ENCODE results near the gene GPR32. TPM values are rescaled to one million over a fixed set of nuclear protein-coding genes. Genes with fewer than 3 reads are reported as not detected.
A peak's percentile ranks its signal among the peaks of the same experiment; 100 is the strongest.

GPR32 gene
- total RNA-seq, 1 donor from 2014 or later, result not detected

GRCh38 chr19:50723735-50724521, 46.3 kb upstream of the GPR32 start:
- no peak for TF ChIP-seq CTCF (conservative IDR thresholded peaks at IDR 0.05)
- Mint-ChIP-seq H3K27ac (peak overlapping the region; percentile 76), H3K36me3 (no peaks in the 10 kb centered on the region), H3K27me3 (peaks cover 42% of the 10 kb centered on the region), H3K4me3 (peak overlapping the region; percentile 93), H3K4me1 (ENCODE audit: unreplicated experiment) (peaks cover 30% of the 10 kb centered on the region), H3K9me3 (no peaks in the 10 kb centered on the region)
- DNase-seq (ENCODE audit: extremely low spot score, unreplicated experiment), result no peak

DNA sequence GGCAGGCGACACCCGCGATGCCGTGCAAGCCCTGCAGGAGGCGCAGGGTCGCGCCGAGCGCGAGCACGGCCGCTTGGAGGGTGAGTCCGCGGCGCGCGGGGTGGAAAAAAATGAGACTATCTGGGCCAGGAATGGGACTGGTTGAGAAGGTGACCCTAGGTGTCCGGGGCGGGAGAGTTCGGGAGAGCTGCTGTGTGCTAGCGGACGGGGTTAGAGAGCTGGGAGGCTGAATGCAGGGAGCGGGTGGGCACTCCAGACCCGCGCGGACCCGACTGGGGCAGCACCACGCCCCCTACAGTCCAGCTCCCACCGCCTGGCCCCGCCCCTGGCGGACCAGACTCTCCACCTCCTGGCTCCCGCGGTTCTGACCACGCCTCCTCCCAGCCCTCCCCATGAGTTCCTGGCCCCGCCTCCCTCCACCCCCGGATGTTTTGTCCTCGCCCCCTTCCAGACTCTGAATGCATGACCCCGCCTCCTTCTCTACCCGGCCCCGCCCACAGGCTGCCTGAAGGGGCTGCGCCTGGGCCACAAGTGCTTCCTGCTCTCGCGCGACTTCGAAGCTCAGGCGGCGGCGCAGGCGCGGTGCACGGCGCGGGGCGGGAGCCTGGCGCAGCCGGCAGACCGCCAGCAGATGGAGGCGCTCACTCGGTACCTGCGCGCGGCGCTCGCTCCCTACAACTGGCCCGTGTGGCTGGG, 45.6 kb upstream of the GPR32 start:
- peak; percentile 92 for TF ChIP-seq CTCF (conservative IDR thresholded peaks at IDR 0.05)
- H3K9me3 Mint-ChIP-seq, result no peaks in the 10 kb centered on the region
- peak overlapping the region; percentile 76 for H3K27ac Mint-ChIP-seq
- peak overlapping the region; percentile 93 for H3K4me3 Mint-ChIP-seq
- H3K27me3 Mint-ChIP-seq, result peaks cover 44% of the 10 kb centered on the region
- DNase-seq (ENCODE audit: extremely low spot score, unreplicated experiment), result peak; percentile 100
- H3K36me3 Mint-ChIP-seq, result no peaks in the 10 kb centered on the region
- peaks cover 30% of the 10 kb centered on the region for H3K4me1 Mint-ChIP-seq (ENCODE audit: unreplicated experiment)

DNA sequence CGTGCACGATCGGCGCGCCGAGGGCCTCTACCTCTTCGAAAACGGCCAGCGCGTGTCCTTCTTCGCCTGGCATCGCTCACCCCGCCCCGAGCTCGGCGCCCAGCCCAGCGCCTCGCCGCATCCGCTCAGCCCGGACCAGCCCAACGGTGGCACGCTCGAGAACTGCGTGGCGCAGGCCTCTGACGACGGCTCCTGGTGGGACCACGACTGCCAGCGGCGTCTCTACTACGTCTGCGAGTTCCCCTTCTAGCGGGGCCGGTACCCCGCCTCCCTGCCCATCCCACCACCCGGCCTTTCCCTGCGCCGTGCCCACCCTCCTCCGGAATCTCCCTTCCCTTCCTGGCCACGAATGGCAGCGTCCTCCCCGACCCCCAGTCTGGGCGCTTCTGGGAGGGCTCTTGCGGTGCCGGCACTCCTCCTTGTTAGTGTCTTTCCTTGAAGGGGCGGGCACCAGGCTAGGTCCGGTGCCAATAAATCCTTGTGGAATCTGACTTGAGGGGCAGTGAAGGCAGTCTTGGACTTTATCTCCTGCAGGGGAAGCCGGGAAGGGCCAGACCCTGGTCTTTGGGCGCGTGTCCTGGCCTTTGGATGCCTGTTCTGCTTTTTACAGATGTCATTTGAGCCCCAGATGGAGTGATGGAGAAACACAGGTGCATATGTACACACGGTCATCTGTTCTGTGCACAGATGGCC, 44.9 kb upstream of the GPR32 start:
- DNase-seq (ENCODE audit: extremely low spot score, unreplicated experiment), result no peak
- Mint-ChIP-seq H3K9me3 (no peaks in the 10 kb centered on the region), H3K27ac (peak overlapping the region; percentile 68), H3K4me1 (ENCODE audit: unreplicated experiment) (peaks cover 27% of the 10 kb centered on the region), H3K4me3 (peak overlapping the region; percentile 93), H3K36me3 (no peaks in the 10 kb centered on the region), H3K27me3 (peaks cover 40% of the 10 kb centered on the region)
- TF ChIP-seq CTCF (conservative IDR thresholded peaks at IDR 0.05), result no peak

DNA sequence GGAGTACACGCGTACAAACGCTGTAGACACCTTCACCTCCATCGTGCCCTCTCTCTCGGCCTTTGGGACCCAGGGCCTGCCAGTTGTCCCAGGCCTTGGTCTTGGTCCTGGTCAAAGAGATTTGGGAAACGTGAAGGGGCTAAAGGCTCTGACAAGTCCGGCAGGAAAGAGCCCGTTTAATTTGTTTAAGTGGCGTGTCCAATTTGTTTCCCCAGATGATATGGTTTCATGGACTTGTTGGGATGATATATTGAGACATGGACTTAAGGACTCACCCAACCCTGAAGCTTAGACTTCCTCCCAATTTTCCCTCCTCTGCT, 44.4 kb upstream of the GPR32 start:
- H3K36me3 Mint-ChIP-seq, result no peaks in the 10 kb centered on the region
- no peak for TF ChIP-seq CTCF (conservative IDR thresholded peaks at IDR 0.05)
- H3K4me1 Mint-ChIP-seq (ENCODE audit: unreplicated experiment), result peaks cover 22% of the 10 kb centered on the region
- H3K4me3 Mint-ChIP-seq, result peak overlapping the region; percentile 93
- no peaks in the 10 kb centered on the region for H3K9me3 Mint-ChIP-seq
- peaks cover 35% of the 10 kb centered on the region for H3K27me3 Mint-ChIP-seq
- H3K27ac Mint-ChIP-seq, result no peak overlapping the region
- DNase-seq (ENCODE audit: extremely low spot score, unreplicated experiment), result no peak

DNA sequence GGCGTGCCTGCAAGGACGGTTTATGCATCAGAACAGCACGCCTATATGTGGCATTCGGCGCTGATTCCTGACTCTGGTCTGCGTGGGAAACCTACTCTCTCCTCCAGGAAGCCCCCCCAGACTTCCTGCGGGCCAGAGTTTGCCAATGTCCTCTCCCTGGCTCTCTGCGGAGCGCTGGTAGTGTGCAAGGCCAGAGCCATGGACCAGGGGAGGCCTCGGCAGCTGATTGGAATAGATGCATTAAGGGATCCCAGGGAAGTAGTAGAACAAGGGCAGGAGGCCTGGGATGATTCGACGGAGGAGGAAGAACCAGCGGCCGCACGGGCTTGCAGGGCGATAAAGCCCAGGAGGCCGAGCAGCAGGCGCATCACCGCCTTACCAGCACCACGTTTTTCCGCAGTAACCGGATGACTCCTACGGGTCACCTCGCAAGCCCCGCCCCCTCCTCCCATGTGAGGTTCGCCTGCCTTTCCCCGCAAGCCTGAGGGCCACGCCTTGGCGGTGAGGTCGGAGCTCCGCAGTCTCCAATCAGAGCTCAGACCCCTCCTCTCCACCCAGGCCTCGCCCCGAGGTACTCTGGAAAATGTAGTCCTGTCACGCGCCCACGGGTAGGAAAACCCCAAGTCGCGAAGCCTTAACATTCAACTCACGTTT, 42.1 kb upstream of the GPR32 start:
- DNase-seq (ENCODE audit: extremely low spot score, unreplicated experiment), result peak; percentile 88
- peaks cover 8% of the 10 kb centered on the region for H3K4me1 Mint-ChIP-seq (ENCODE audit: unreplicated experiment)
- peak overlapping the region; percentile 77 for H3K4me3 Mint-ChIP-seq

More for the DNA sequence above, 42.1 kb upstream of the GPR32 start:
- TF ChIP-seq CTCF (conservative IDR thresholded peaks at IDR 0.05), result no peak
- H3K27ac Mint-ChIP-seq, result no peak overlapping the region
- no peaks in the 10 kb centered on the region for H3K36me3 Mint-ChIP-seq
- peaks cover 26% of the 10 kb centered on the region for H3K27me3 Mint-ChIP-seq
- no peaks in the 10 kb centered on the region for H3K9me3 Mint-ChIP-seq
